ENCODE data around the gene MRC2.

MRC2 gene

DNA sequence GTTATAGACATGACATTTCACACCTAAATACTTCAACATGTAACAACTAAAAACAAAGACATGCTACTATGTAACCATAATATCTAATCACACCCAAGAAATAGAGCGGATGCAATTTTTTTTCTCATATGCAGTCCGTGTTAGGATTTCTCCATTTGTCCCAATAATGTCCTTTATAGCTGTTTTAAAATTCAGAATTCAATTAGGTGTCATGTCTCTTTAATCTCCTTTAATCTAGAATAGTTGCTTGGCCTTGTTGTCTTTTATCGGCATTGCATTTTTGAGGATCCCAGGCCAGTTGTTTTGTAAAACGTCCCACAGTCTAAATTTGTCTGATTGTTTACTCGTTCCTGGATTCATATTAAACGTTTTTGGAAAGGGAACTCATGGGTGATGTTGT, 14.5 kb downstream of the MRC2 start:
- no peak for DNase-seq

- DNase-seq, result no peak
Observed at GRCh38 chr17:62643496-62643895, 16.0 kb downstream of the MRC2 start.

GRCh38 chr17:62644487-62645173, 17.2 kb downstream of the MRC2 start:
- DNase-seq, result peak; percentile 95 to 97

GRCh38 chr17:62648251-62648955, 20.9 kb downstream of the MRC2 start:
- no peak for DNase-seq

DNA sequence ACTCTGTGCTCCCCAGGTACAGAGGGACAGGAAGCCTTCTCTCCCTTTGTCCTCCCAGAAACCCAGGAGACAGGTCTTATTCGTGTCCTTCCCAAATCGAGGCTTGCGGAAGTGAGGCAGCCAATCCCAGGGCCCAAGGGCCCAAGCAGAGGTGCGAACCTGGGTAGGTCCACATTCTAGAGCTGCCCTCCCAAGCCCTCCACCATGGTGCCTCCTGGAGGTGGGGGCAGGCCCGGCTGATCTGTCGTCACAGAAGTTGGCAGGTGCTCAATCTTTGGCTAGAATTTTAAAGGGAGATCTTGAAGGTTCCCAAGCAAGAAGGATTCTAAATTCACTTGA, 21.5 kb downstream of the MRC2 start:
- no peak for DNase-seq

GRCh38 chr17:62649570-62649969, 22.1 kb downstream of the MRC2 start:
- DNase-seq, result no peak

DNA sequence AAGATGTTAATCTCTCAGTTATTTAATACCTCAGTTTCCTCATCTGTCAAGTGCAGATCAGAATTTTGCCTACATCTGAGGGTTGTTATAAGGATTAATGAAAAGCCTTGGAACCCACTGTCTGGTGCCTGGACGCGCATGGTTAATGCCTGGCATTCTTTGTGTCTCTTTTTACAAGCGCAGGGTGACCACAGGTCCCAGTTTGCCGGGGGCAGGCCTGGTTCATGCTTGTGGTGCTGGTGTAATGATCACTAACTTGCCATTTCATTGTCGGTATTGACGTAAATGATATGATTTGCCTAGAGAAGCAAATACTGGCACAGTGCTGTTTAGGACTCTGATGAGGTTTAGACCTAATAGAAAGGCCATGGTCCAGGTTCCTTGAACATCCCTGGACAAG, 23.1 kb downstream of the MRC2 start:
- DNase-seq, result no peak

DNA sequence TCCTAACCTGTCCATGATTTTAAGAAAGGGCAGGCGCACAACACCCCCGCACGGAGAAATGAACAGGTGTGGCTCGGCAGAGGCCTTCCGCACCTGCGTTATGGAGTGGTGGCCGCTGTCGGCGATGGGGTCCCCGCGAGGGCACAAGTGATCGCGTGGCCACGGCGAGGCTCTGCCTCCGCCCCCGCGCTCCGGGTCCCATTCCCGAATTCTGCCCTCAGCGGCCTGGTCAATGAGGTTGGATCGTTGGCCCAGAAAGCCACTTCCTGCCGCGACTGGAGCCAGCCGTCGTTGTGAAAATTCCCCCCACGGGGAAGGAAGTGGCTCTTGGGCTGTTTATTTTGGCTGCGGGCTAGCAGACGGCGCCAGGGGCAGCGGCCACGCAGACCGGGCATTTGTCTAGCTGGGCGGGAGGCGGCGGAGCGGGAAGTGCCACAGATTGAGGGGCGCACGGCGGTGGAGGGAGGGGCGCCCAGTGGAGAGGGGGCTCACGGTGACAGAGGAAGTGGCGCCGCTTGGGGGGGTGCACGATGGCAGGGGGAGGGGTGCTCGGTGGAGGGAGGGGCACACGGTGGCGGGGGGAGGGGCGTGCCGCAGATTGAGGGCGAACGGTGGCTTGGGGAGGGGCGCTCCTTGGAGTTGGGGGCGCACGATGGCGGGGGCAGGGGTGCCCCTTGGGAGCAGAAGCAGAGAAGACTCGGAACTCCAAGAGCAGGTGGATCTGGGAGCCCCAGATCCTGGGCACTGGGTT, 25.0 kb downstream of the MRC2 start:
- peak; percentile 46 to 62 for DNase-seq

GRCh38 chr17:62653002-62653825, 25.7 kb downstream of the MRC2 start:
- DNase-seq, result peak; percentile 80 to 87

- peak in 1 of 2 experiments; percentile 19 for DNase-seq
Observed at GRCh38 chr17:62653826-62654761, 26.6 kb downstream of the MRC2 start.

DNA sequence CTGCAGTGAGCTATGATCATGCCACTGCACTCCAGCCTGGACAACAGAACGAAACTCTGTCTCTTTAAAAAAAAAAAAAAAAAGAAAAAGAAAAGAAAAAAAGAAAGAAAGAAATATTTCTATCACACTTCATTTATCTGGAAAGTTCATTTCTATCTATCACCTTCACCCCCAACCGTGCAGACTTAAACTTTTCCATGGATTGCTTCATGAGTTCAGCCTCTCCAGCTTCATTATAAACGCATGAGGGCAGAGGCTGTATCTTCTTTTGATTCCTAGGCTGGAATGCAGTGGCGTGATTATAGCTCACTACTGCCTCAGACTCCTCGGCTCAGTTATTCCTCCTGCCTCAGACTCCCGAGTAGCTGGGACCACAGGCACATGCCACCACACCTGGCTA, 28.2 kb downstream of the MRC2 start:
- DNase-seq, result no peak

DNA sequence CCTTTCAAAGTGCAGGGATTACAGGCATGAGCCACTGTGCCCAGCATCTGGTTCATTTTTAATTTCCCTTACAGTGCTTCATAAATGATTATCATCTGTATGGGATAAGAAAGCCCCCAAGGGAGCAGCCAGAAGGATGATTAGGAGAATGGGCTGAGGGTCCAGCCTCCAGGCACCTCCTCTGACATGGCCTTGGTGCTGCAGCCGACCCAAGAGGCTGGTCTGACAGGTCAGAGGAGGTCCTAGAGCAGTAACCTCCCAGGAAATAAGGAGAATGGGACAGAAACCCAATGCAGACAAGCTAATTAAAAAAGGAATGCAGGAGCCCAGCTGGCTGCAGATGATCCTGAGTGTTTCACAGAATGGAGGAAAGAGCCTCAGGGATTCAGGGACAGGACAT, 29.0 kb downstream of the MRC2 start:
- no peak for DNase-seq

DNA sequence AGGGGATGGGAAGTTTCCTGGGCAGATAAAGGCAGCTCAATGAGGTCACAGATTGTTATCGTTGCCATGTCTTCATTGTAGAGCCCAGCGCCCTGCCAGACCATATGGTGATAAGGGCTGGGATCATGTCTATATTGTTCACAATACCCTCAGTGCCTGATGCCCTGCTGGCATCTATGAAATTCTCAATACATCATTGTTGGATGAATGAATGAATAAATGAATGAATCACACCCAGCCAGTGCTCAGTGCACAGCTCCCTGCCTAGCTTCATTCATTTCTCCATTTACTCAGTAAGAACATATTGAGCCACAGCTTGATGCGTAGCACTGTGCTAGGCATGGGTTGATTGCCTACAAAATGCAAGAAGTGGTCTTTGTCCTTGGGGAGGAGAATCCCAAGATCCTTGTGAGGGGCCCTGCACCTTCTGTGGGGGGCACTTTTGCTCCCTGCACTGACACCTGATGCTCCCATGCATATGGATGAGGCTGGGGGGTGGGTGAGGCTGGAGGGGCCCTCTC, 29.7 kb downstream of the MRC2 start:
- no peak for DNase-seq

- DNase-seq, result no peak
Observed at GRCh38 chr17:62657690-62658089, 30.2 kb downstream of the MRC2 start.

DNA sequence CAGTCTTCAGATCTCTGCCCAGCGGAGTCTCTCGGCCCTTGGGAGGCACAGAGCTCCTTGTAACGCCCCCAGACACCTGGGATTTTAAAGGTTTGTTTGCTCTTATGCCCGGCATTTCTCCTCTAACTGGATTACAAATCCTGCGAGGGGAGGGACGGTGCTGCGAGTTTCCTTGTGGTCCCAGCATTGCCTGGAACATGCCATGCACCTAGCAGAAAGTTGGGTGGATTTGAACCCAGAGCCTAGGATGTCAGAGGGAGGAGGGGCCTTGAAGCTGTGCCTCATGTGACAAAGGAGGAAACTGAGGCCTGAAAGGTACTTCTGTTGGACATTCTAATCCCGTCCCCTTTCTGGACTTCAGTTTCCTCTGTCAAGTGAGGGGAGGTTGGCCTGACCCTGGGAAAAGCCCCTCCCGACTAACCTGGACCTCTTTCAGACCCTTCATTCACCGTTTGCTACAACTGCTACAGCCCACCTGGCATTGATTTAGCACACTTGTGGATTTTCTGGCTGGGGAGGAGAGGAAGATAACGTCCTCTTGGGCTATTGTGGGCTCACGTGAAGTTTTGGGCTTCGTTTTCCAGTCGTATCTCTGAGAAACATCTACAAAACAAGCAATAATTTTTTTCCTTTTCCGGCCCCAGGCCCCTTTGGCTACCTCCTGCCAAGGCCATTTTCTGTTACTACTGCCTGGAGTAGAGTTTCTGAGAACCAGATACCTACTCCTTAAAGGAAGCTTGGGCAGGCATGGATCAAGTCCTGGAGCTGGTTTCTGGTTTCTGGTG, 30.9 kb downstream of the MRC2 start:
- DNase-seq, result no peak

DNA sequence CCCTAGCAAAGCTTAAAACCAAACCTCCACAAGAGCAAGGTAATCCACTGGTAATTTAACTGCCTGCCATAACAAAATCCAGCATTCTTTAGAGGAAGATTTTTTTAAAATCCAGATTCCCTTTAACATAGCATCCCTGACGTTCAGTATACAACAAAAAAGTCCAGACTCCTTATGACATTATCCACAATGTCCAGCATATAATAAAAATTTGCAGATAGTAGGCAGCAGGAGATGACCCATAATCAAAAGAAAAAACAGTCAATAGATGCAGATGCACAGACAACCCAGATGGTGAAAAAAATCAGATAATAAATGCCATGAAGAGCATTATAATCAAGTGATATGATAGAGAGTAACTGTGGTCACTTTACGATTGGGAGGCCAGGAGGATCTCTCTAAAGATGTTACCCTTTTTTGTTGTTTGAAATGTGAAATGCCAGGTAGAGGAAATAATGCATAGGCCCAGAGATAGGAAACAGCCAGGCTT, 33.2 kb downstream of the MRC2 start:
- DNase-seq, result no peak

- no peak for DNase-seq
Observed at GRCh38 chr17:62661337-62661736, 33.9 kb downstream of the MRC2 start.

GRCh38 chr17:62662855-62663254, 35.4 kb downstream of the MRC2 start:
- no peak for DNase-seq

GRCh38 chr17:62663304-62663703, 35.8 kb downstream of the MRC2 start:
- DNase-seq, result no peak

DNA sequence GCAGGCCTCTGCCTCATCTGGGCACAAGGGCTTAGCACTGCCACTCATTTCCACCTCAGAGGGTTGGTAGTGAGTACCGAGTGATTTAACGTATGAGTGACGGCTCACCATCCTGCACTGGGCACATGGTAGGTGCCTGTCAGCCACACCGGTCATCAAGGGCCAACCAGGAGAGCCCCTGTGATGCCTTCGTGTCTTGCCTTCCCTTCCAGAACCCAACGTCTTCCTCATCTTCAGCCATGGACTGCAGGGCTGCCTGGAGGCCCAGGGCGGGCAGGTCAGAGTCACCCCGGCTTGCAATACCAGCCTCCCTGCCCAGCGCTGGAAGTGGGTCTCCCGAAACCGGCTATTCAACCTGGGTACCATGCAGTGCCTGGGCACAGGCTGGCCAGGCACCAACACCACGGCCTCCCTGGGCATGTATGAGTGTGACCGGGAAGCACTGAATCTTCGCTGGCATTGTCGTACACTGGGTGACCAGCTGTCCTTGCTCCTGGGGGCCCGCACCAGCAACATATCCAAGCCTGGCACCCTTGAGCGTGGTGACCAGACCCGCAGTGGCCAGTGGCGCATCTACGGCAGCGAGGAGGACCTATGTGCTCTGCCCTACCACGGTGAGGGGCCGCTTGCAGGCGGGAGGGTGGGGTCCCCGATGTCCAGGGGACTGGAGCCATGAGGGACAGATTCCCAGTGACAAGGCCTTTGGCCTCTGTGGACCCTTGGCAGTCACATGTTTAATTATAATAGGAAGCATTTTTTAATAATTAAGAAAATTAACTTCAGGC, 37.1 kb downstream of the MRC2 start:
- no peak for DNase-seq
